Iris pigment epithelial cell (primary cell): Measurements from ENCODE around the gene CTIF.

Experiments used
- DNase-seq: peaks from one replicate; pipeline ENCODE4 v3.0.0-alpha.2; 2011; ENCODE audit warnings: low read depth

CTIF gene

DNA sequence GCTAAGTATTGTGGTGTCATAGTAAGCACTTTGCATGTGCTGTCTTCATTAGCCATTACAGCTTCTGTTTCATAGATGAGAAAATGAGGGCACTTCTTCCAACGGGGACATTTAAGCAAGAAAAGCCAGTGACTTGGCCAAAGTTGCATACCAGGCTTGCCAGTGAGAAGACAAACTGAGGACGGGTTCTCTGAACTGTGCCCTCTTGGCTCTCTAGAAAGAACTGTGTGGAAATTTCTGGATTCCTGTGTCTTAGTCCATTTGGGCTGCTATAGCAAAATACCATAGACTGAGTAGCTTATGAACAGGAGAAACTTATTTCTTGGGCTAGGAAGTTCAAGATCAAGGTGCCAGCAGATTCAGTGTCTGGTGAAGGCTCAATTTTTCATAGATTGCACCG is 13.3 kb downstream of the CTIF start:
- no peak for DNase-seq

DNA sequence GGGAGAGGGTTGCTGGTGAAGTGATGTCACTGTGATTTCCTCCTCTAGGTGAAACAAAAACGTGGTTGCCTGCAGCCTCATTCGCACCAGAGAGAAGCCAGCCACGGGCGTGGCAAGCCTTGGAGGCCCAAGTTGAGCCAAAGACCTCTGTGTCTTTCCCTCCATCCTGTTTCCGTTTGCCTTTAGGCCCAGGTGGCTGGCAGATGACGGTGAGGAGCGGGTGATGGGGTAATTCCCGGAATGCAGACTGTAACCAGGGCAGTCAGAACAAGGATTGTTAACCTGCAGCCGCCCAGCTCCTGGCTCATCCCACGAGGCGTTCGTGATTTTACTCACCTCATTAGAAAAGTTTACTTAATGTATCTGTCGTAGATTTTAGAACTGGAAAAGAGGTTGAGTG is 14.4 kb downstream of the CTIF start:
- DNase-seq: no peak

DNA sequence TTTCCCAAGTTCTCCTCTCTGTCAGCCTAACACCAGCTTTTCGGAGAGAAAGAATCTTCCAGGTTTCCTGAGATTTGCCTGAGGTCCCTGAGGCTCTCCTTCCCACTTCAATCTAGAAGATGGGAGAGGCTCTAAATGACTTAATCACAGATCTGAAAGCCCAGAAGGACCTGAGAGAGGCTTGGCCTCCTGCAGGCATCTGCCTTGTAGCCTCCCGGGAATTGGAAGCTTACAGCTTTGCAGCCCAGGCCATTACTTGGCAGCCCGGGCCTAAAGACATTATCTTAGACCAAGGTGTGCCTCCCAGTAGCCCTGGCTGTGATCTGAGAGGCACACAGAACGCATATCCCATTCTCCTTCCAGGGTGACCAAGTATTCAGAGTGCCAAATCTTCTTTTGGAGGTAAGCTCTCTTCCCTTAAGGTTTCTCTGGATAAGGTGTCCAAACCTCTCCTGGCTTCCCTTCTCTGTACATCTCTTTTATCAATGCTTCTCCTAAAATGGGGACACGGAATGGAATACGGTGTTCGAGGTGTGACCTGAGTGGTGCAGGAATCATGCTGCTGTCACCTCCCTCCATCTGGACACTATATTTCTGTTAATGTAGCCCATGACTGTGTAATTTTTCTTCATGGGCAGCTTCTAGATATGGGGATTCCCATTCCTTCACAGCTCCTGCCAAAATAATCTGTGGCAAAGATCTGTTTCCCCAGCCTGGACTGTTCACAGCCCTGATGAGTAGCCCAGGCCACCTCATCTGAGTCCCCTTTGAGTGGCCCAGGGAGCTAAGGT is 16.0 kb downstream of the CTIF start:
- no peak for DNase-seq

DNA sequence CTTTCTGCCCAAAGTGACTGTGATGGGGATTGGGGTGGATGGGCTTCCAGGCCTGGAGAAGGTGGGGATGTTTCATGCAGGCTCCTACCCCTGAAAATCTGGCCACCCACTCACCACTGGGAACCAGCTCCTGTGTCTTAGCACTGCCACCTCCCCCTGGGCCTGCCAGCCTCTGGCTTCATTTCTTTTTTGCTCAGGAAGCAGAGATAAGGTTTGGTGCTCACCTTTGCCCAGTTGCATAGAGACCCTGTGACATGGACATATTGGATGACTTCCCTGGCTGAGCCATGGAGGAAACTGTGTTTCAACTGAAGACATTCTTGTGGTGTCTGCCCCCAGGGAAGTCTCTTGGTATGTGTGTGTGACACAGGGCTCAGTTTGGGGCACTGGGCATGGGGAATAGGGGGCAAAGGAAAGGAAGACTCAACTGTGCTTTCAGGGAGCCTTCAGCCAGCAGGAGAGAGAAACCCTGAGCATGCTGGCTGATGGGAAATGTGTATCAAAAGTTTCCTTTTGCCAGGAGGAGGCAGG is 16.7 kb downstream of the CTIF start:
- DNase-seq: no peak

DNA sequence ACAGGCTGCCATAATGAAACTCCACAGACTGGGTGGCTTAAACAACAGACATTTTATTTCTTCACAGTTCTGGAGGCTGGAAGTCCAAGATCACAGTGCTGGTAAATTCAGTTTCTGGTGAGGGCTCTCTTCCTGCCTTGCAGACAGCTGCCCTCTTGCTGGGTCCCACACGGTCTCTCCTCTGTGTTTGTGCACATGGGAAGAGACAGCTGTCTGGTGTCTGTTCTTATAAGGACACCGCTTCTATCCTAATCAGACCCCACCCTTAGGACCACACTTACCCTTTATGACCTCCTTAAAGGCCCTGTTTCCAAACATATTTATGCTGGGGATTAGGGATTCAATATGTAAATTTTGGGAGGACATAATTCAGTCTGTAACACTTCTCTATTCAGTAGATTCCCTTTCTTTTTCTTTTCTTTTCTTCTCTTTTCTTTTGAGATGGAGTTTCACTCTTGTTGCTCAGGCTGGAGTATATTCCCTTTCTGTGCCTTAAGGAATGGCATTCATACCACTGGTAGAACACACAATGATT is 18.9 kb downstream of the CTIF start:
- no peak for DNase-seq

DNA sequence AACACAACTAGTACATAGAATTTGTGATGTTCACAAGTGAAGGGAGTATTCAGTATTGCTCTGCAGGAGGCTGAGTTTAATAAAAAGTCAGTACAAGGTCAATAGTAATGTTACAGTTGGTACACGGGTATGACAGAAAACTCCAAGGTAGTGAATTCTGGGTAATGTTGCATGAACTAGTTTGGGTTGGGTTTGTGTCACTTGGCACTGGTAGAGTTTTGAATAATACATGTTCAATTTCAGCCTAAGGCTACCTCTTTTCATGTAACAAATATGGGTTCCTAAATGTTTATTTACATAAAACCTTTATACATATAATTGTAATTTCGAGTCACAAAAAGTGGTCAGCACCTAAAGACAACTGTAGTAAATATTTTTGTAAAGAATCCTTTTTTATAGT is 19.4 kb downstream of the CTIF start:
- no peak for DNase-seq

DNA sequence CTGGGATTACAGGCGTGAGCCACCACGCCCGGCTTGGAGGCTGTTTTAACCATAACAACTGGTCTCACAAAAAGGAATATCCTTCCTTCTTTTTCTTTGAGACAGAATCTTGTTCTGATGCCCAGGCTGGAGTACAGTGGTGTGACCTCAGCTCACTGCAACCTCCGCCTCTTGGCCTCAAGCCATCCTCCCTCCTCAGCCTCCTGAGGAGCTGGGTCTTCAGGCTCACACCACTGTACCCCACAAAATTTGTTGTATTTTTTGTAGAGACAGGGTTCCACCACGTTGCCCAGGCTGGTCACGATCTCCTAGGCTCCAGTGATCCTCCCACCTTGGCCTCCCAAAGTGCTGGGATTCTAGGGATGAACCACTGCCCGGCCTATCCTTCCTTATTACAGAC is 21.7 kb downstream of the CTIF start:
- DNase-seq: no peak

DNA sequence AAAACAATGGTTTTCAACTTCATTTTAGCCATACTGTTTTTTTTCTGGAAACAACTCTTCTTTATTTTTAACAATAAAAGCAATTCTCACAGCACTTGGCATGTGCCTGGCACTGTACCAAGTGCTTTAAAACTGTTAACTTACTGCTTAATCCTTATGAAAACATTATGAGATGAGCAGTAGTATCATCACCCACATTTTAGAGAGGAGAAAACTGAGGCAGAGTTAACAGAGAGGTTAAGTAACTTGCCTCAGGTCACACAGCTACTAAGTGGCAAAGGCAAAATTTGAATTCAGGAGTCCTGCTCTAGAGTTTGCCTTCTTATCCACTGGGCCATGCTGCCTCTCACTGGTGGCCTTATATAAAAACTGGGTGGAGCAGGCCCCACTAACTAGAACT is 23.2 kb downstream of the CTIF start:
- no peak for DNase-seq

DNA sequence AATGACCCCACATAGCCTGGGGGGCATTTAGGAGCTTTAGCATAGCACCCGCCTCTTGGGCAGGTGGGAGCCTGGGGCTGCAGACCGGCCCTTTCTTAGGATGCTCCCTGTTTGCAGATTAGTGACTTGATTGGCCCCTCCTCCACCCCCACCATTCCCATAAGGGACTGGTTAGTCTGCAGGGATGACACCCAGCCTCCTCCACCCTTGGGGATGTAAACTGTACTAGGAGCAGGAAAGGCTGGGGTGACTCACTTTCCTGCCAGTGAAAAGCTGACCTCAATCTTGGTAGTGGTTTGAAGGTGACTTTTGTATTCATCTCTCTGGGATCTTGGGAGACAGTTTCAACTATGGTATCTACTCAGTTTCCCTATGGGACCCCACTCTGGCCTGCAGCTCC is 24.2 kb downstream of the CTIF start:
- DNase-seq: peak; percentile 85

DNA sequence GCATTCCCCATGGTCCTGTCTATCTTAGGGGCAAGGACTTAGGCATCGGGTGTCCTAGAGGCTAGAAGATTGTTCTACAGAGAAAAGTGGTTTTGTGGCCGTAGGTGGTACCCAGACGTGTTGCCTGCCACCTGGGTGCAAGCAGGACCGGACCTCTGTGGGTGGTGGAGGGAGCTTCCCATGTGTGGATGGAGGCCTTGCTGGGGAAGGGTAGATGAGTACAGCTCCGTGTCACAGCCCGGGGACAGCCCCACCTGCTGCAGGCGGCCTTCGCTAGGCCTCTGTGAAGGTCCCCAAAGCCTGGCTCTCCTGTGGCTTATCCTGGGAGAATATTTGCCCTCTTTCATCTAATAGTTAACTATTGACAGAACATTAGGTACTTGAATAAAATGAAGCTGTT is 25.3 kb downstream of the CTIF start:
- DNase-seq: no peak

DNA sequence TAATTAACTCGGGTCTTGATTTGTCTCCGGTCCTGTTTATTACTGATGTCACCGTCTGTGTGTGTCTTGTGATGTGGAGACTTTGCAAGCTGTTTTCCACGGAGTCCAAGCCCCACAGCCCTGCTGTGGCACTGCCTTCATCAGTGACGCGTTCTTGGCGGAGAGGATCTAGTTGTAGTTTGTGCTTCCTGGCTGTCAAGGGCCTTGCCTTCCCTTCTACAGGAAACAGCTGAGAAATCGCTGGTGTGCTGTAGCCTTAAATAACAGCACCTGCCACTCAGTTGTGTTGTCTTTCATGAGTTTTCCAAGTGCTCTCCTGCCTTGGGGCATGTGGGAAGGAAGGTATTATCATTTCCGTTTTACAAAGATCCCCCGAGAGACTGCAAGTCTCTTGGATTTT is 26.3 kb downstream of the CTIF start:
- DNase-seq: no peak

DNA sequence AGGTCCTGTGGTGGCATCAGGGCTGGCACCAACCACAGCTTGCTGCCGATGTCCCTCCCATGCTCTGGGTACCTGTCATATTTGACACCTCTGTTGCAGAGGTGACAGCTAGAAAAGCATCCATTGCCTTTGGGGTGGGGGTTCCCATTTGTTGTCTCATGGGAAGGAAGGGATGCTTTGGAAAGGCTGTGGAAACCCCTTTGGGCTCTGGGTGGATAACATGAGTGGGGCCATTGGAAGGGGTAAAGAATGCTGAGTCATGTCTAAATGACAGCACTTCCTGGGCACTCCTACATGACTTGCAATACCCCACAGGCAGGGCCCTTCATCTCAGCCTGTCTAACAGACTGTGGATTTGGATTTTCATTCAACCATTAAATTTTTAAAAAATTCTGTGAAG is 27.8 kb downstream of the CTIF start:
- DNase-seq: no peak

DNA sequence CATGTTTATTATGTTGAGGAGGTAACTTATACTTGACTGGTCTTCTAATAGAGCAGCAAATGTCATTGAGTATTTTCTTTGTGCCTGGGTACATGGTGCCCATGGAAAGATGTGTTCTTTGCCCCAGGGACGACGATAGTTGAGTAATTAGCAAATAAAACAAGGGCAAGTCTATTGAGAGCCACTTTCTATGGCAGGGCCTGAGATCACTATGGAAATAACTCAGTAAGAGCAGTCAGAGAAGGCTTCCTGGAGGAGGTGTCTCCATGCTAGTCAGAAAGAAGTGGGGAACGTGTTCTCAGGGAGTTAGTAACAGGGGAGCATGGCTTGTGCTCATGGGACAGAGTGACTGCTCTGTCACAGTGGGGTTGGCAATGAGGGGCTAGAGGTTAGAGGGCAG is 28.6 kb downstream of the CTIF start:
- no peak for DNase-seq

DNA sequence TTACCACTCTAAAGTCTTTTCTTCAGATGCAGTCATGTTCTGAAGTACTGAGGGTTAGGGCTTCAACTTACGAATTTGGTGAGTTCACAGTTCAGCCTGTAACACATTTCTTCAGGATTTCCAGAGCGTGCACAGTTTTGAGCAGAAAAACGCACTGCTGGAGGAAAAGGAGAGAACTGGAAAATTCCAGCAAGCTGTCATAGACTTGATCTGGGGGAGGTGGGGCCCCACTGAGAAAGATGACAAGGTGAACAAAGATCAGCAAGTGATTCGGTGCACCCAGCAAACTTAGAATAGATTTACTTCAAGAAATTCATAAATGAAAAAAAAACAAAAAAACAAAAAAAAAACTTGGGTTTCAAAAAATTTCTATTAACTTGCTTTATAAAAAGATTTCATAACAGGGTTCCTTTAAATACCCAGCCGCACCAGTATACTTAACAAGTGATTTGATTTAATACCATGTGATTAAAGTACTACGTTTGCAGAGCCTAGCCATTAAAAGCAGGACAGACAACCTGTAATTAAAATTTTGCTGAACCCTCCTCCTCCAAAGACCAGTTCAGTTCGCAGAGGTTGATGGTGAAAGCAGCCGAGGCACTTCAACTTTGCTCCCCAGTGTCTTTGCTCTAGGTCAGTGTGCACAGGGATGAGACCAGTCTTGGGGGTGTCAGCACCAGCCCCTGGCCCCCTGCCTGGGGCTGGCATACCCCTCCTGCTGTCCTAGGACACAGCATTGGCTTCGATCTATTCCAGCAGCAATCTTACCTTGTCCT is 30.5 kb downstream of the CTIF start:
- DNase-seq: no peak

DNA sequence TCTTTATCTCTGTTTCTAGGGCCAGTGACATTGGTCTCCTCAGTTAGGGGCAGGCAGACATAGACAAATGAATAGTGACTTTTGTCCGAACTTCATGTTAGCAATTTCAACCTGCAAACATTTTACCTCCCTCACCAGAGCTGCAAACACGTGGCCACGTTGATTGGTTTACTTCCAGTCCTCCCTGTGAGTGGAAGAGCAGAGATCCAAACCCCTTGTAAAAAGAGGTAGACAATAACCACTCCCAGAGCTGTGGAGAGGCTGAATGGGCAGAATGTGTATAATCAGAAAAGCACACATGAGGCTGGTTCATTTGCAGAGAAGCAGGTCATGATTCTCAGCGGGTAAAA is 31.1 kb downstream of the CTIF start:
- DNase-seq: no peak

DNA sequence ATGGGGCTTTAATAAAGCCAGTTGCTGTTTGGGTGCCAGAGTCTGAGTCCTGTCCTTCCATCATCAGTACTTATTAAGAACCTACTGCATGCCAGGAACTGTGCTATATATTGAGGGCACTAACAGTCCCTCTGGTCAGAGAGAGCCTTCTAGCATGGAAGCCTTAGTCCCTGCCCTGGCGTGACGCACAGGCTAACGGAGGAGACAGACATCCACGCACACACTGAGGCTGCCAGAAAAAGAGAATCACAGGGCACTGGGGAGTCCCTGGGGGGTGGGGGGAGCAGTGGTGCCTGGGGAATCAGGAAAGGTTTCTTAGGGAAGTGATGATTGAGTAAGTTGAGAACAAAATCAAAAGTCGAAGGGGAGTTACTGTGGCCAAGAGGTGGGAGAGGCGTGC is 31.5 kb downstream of the CTIF start:
- DNase-seq: no peak

DNA sequence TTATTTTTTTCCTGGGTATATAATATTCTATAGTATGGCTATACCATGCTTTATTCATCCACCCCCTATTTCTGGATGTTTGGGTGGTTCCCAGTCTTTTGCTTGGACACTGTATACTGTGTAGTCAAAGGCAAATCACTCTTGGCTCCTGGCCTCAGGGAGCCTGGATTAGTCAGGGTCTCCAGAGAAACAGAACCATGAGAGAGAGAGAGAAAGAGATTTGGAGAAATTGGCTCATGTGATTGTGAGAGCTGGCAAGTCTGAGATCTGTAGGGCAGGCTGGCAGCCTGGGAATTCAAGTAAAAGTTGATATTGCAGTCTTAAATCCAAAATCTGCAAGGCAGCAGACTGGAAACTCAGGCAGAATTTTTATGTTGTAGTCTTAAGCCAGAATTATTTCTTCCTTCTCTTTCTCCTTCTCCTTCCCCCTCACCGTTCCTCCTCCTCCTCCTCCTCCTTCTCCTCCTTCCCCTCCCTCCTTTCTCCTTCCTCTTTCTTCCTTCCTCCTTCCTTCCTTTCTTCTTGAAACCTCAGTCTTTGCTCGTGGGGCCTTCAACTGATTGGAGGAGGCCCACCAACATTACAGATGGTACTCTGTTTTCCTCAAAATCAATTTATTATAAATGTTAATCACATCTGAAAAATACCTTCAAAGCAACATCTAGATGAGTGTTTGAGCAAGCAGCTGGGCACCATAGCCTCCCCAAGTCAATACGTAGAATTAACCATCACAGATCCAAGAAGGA is 33.0 kb downstream of the CTIF start:
- DNase-seq: no peak

DNA sequence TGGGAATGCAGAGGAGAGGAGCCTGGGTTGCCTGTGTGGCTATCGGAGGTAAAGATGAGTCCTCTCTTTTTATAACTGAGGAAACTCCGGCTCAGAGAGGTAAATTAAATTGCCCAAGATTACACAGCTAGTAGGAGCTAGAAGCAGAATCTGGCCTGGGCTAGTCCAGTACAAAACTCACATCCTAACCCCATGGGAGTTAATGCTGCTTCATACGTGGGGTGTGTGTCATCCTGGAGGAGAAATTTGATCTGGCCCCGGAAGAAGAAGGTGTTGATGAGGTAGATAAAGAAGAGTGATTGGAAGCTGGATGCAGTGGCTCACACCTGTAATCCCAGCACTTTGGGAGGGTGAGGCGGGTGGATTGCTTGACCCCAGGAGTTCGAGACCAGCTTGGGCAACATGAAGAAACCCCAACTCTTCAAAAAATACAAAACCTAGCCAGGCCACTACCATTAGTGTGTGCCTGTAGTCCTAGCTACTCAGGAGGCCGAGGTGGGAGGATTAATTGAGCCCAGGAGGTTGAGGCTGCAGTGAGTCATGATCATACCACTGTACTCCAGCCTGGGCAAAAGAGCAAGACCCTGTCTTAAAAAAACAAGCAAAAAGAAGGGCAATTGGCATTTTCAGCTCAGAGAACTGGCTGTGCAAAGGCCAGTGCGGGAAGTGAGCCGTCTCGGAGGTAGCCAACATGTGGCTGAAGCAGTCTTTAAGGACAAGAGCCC is 33.7 kb downstream of the CTIF start:
- DNase-seq: peak; percentile 33

DNA sequence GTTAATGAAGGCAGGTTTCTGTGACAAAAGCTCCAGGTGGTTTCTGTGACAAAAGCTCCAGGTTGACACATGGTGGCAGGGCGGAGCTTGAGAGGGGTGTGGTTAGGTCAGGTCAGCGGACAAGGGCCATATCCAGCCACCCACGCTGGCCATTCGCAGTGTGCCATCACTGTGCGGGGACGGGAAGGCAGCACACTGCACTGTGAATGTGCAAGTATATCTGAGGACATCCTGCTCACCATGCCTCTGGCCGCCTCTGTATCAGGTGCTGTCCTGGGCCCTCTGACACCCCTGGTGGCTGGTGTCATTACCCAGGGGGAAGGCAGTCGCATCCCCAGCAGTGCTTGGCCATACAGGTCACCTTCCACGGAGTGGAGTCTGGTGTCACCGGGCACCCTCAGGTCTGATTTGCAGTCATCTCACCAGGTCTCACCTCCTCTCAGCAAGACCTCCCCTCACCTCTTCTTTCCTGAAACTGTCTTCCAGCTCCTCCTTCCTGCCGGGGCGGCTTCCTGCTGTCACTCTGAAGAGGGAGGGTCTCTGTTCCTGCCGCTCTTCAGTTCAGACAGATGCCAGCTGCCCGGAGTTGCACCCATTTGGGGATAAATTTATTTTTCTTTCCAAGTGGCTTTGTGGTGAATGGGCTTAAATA is 34.9 kb downstream of the CTIF start:
- DNase-seq: no peak

DNA sequence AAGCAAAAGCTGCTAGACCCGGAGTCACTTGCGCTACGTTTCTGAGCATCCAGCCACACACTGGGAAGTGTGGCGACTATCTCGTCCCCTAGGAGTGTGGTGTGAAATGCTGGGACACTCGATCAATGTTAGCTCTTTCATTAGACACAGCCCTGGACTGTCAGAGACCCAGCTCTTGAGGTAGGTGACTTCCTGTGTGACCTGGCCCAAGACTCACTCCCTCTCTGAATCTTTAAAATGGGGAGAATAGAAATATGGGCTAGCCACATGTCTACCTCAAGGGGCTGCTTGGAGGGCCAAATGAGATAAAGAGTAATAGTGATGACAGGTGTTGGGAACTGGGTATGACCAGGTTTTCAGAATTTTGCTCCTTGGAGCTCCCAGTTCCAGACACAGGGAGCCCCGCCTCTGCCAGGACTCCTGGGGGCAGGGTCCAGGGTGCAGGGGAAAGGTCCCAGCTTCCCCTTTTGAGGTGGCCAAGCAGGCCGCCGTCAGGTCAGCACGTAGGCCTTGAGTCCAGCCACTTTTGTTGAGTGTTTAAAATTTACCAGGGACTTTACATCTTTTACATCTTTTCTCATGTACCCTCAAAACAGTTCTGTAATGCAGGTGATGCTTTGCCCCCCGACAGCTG is 36.0 kb downstream of the CTIF start:
- no peak for DNase-seq

DNA sequence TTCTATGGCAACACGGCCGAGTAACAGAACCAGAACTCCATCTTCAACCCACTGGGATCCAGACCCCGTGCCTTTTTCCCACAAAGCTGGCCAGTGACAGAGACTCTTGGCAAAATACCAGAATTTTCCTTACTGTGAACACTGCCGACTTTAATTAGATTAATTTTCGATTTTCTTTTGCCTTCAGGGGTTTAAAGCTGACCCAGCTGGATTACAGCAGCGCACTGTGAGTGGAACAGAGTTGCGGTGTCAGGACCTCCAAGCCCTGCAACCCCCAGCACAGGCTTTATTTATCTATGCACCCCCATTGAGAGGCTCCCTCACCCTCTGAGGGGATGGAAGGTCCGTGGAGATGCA is 36.4 kb downstream of the CTIF start:
- DNase-seq: no peak
